Kasumi-1 (cell line): ENCODE data around the gene TENM4.

Source experiments
- DNase-seq, 2 experiments: peaks; one replicate each; lab custom pipeline; 2025; lab: John Stamatoyannopoulos, UW

Gene TENM4

GRCh38 chr11:78786086-78786485, 654.7 kb downstream of the TENM4 start:
- DNase-seq = no peak

GRCh38 chr11:78784321-78785061, 656.3 kb downstream of the TENM4 start:
- no peak for DNase-seq

GRCh38 chr11:78783846-78784245, 657.0 kb downstream of the TENM4 start:
- no peak for DNase-seq

- DNase-seq = no peak
Measured at GRCh38 chr11:78783301-78783700, 657.5 kb downstream of the TENM4 start.

- DNase-seq = no peak
Measured at GRCh38 chr11:78782725-78783124, 658.1 kb downstream of the TENM4 start.

GRCh38 chr11:78780889-78781288, 659.9 kb downstream of the TENM4 start:
- no peak for DNase-seq

- no peak for DNase-seq
Measured at GRCh38 chr11:78773492-78773891, 667.3 kb downstream of the TENM4 start.

- DNase-seq = no peak
Measured at GRCh38 chr11:78773077-78773476, 667.8 kb downstream of the TENM4 start.

- no peak for DNase-seq
Measured at GRCh38 chr11:78772186-78772585, 668.6 kb downstream of the TENM4 start.

- no peak for DNase-seq
Measured at GRCh38 chr11:78770931-78771330, 669.9 kb downstream of the TENM4 start.

- DNase-seq = no peak
Measured at GRCh38 chr11:78768971-78769370, 671.9 kb downstream of the TENM4 start.

- no peak for DNase-seq
Measured at GRCh38 chr11:78768345-78768744, 672.5 kb downstream of the TENM4 start.

- DNase-seq = no peak
Measured at GRCh38 chr11:78767027-78767932, 673.5 kb downstream of the TENM4 start.

GRCh38 chr11:78764946-78765345, 675.9 kb downstream of the TENM4 start:
- no peak for DNase-seq

- no peak for DNase-seq
Measured at GRCh38 chr11:78763664-78764063, 677.2 kb downstream of the TENM4 start.

- no peak for DNase-seq
Measured at GRCh38 chr11:78762105-78762504, 678.7 kb downstream of the TENM4 start.

- no peak for DNase-seq
Measured at GRCh38 chr11:78759071-78759470, 681.8 kb downstream of the TENM4 start.

- no peak for DNase-seq
Measured at GRCh38 chr11:78753297-78753696, 687.5 kb downstream of the TENM4 start.

GRCh38 chr11:78752494-78752893, 688.3 kb downstream of the TENM4 start:
- DNase-seq = no peak

- DNase-seq = no peak
Measured at GRCh38 chr11:78748918-78749690, 691.7 kb downstream of the TENM4 start.

GRCh38 chr11:78744949-78745348, 695.9 kb downstream of the TENM4 start:
- no peak for DNase-seq

GRCh38 chr11:78744202-78744601, 696.6 kb downstream of the TENM4 start:
- no peak for DNase-seq
